ENCODE measurements around the gene POLQ. TPM values are rescaled to one million over a fixed set of nuclear protein-coding genes. Genes with fewer than 3 reads are reported as not detected.

POLQ gene
- total and polyA plus RNA-seq, 9 of the 15 experiments (the other 6 are each of a cell fraction or from before 2014, with no cell fraction given), result 1.5 to 19.0 (median 8.8) TPM

DNA sequence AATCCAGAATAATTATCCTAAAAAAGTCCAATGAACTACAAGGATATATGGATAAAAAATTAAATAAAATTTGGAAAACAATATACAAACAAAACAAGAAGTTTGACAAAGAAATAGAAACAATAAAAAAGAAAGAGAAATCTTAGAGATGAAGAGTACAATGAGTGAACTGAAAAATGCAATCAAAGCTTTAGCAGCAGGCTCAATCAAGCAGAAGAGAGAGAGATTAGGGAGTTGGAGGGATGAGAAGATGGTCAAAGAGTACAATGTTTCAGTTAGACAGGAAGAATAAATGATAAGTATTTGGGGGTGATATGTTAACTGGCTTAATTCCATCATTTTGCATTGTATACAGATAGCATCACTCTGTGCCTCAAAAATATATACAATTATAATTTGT, 29.9 kb downstream of the POLQ start:
- Histone ChIP-seq H3K27me3 (ENCODE audit: control insufficient read depth in 2 of 2, insufficient read depth in 2 of 2, low read length in 2 of 2) (no peaks in the 10 kb centered on the region), H3K36me3 (ENCODE audit: control insufficient read depth, insufficient read depth, low read length) (peaks cover 44% of the 10 kb centered on the region; the same call in 1 of the 3 replicates), H3K4me1 (replicated peaks in 1 of 2; ENCODE audit: control insufficient read depth in 2 of 2, insufficient read depth in 2 of 2, low read length in 2 of 2) (no peaks in the 10 kb centered on the region), H3K9me3 (replicated peaks; ENCODE audit: control insufficient read depth, insufficient read depth, low read depth, low read length) (no peaks in the 10 kb centered on the region; the same call in 1 of the 2 replicates), H4K20me1 (replicated peaks; ENCODE audit: control insufficient read depth, insufficient read depth, low read length) (no peaks in the 10 kb centered on the region), H3K4me3 (no peak overlapping the region), H3K4me2 (ENCODE audit: insufficient read depth, low read length) (no peak overlapping the region), H3K79me2 (ENCODE audit: control insufficient read depth, insufficient read depth, low read length) (no peaks in the 10 kb centered on the region; the same call in 1 of the 3 replicates), H3K9me1 (ENCODE audit: control insufficient read depth, insufficient read depth, low read length) (no peaks in the 10 kb centered on the region), H3K27ac (ENCODE audit: extremely low read depth, low read depth, low read length) (no peak overlapping the region), H3K9ac (ENCODE audit: insufficient read depth in 1 of 2, low read depth in 2 of 2, low read length in 2 of 2) (no peak overlapping the region), H2AFZ (ENCODE audit: low read depth, low read length) (no peak overlapping the region)
- in situ Hi-C loops (cut with MboI), result no loop called here
- ChIA-PET CTCF (ENCODE audit: low intra/inter-chr PET ratio) (no interaction called here), POLR2A (no interaction called here)
- ATAC-seq, result no peak
- DNase-seq (ENCODE audit: extremely low read depth in 1 of 4, low spot score in 3 of 4), result no peak
- no TSS peak for BruUV-seq (replicated peaks)
- FAIRE-seq, result no peak
- intact Hi-C loops (cut with micrococcal nuclease), result no loop called here
- TF ChIP-seq SRSF9 (IDR thresholded peaks at IDR 0.05; ENCODE audit: borderline replicate concordance, low read depth, low read length) (no peak), KAT7 (CRISPR knock-in tag; IDR thresholded peaks at IDR 0.05; ENCODE audit: borderline replicate concordance) (no peak), MECOM (CRISPR knock-in tag; IDR thresholded peaks at IDR 0.05) (no peak), LARP7 (IDR thresholded peaks at IDR 0.05) (no peak), BRD9 (IDR thresholded peaks at IDR 0.05; ENCODE audit: low read depth, partially characterized antibody) (no peak), TRIM28 (IDR thresholded peaks at IDR 0.05) (peak; percentile 43; the same call in 1 of the 2 replicates), HNRNPL (IDR thresholded peaks at IDR 0.05; ENCODE audit: low read depth, low read length) (no peak), ZNF436 (CRISPR knock-in tag; IDR thresholded peaks at IDR 0.05) (no peak), NR2F6 (CRISPR knock-in tag; IDR thresholded peaks at IDR 0.05) (no peak)
- TF ChIP-seq, protein P1, sequence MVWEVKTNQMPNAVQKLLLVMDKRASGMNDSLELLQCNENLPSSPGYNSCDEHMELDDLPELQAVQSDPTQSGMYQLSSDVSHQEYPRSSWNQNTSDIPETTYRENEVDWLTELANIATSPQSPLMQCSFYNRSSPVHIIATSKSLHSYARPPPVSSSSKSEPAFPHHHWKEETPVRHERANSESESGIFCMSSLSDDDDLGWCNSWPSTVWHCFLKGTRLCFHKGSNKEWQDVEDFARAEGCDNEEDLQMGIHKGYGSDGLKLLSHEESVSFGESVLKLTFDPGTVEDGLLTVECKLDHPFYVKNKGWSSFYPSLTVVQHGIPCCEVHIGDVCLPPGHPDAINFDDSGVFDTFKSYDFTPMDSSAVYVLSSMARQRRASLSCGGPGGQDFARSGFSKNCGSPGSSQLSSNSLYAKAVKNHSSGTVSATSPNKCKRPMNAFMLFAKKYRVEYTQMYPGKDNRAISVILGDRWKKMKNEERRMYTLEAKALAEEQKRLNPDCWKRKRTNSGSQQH (CRISPR knock-in tag; IDR thresholded peaks at IDR 0.05), result no peak
- TF ChIP-seq, protein P2, sequence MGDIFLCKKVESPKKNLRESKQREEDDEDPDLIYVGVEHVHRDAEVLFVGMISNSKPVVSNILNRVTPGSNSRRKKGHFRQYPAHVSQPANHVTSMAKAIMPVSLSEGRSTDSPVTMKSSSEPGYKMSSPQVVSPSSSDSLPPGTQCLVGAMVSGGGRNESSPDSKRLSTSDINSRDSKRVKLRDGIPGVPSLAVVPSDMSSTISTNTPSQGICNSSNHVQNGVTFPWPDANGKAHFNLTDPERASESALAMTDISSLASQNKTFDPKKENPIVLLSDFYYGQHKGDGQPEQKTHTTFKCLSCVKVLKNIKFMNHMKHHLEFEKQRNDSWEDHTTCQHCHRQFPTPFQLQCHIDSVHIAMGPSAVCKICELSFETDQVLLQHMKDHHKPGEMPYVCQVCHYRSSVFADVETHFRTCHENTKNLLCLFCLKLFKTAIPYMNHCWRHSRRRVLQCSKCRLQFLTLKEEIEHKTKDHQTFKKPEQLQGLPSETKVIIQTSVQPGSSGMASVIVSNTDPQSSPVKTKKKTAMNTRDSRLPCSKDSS (IDR thresholded peaks at IDR 0.05; ENCODE audit: low read depth, partially characterized antibody), result peak; percentile 42
